G401 (cell line): ENCODE results near the gene DCHS1. TPM values are rescaled to one million over a fixed set of nuclear protein-coding genes. Genes with fewer than 3 reads are reported as not detected.
A peak's percentile ranks its signal among the peaks of the same experiment; 100 is the strongest.

Experiments used
- DNase-seq: peaks from one replicate; pipeline ENCODE4 v3.0.0-alpha.2; 2015; ENCODE audit warnings: low spot score
- in situ Hi-C: cut with HindIII; loops from 2 replicates; pipeline ENCODE4 v1.10.0; 2016; ENCODE audit warnings: low sequenced_read_pairs, mixed read lengths
- total RNA-seq: library from RNA; depleted of rRNA; stranded (reverse); fragments of >200 nt; shearing (Covaris generic); gene quantifications from 2 replicates; pipeline ENCODE4 v1.2.3, GENCODE V29; 2014

DCHS1 gene
- total RNA-seq, 1 experiment from 2014 or later = 0.17 TPM

DNA sequence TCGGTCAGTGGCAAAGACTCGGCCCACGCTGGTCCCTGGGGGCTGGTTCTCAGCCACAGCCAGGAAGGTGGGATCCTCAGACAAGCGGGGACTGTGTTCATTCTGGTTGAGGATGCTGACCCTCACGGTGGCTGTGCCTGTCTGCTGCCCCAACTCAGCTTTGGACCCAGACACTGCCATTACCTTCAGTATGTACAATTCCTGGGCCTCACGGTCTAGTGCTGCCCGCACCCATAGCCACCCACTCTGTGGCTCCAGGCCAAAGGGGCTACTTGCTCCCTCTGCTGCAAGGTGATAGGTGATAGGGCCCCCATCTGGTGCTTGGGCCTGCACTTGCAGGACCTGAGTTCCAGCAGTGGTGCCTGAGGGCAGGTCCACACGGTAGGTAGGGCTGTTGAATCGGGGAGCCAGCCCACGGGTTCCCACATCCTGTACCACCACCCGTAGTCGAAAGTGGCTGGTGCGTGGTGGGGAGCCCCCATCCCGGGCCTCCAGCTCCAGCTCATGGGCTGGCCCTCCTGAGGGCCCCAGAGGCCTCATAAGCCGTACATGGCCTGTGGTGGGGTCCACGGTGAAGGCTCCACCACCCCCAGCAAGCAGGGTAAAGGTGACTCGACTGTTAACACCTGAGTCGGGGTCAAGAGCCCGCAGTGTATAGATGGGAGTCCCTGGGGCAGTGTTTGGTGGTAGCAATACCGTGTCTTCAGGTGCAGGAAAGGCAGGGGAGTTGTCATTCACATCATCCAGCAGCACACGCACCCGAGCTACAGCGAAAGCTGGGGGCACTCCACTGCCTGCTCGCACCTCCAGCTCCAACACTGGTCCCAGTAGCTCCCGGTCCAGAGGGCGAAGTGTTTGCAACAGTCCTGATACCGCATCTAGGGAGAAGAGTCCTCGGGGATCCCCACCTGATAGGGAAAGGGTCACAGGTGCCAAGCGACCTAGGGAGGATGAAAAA is 23.2 kb downstream of the DCHS1 start:
- in situ Hi-C loops = no loop called here
- DNase-seq = no peak

DNA sequence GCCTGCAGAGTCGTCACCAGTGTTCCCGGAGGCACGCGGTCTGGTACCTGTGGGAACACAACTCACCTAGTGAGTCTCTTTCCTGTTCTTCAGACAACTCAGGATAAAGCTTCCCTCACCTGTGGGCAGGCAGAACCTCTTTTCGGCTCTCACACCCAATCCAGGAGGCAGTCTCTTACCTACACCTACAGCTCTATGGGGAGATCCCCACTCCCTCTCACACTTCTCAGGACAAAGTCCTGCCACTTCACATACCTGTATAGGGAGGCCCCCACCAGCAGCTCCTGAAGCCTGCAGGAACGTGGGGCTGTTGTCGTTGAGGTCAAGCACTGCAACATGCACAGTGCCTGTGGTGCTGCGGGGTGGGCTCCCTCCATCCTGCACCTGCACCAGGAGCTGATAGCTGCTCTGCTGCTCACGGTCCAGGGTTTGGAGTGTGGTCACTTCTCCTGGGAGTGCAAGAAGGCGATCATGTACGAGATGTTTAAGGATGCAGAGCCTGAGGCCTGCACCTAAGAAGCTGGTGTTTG is 24.2 kb downstream of the DCHS1 start:
- in situ Hi-C loops = no loop called here

GRCh38 chr11:6630632-6631291 is 24.8 kb downstream of the DCHS1 start:
- in situ Hi-C loops = no loop called here
- no peak for DNase-seq

More for the DNA sequence above, 24.2 kb downstream of the DCHS1 start:
- no peak for DNase-seq

DNA sequence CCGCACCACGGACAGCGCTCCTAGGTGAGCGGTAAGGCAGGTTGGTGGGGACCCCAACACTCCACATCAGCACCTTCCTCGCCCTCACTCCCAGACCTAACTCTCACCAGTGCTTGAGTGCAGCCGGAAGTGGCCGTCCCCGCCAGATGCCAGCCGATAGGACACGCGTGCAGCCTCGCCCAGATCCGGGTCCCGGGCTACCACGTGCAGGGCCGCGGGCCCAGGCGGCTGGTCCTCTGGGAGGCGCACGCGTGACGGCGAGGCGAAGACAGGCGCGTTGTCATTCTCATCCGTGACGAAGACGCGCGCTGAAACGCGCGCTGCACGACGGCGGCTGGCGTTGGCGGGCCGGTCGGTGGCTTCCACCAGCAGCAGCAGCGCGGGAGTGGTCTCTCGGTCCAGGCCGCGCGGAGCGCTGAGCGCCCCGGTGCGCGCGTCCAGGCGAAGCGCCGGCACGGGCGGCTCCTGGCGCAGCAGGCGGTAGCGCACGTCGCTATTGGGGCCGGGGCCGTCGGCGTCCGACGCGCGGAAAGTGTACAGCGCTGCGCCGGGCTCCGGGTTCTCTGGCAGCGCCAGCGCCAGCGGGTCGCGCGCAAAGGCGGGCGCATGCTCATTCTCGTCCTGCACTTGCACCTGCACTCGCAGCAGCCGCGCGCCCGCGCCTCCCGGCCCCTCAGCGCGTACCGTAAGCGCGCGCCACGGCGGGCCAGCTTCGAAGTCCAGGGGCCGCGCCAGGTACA is 25.5 kb downstream of the DCHS1 start:
- DNase-seq = no peak

DNA sequence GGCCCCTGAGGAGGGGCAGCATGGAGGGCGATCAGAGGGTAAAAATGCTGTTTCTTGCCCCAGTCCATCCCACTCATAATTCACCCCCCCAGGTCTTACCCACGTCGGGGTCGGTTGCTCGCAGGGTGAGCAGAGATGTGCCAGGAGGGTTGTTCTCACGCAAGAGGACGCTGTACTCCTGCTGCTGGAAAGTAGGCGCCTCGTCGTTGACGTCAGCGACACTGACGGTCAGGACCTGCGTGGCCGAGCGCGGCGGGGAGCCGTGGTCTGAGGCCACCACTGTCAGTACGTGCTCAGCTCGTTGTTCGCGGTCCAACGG is 26.1 kb downstream of the DCHS1 start:
- DNase-seq = no peak
- in situ Hi-C loops = no loop called here

More for the DNA sequence above, 25.5 kb downstream of the DCHS1 start:
- in situ Hi-C loops = no loop called here

DNA sequence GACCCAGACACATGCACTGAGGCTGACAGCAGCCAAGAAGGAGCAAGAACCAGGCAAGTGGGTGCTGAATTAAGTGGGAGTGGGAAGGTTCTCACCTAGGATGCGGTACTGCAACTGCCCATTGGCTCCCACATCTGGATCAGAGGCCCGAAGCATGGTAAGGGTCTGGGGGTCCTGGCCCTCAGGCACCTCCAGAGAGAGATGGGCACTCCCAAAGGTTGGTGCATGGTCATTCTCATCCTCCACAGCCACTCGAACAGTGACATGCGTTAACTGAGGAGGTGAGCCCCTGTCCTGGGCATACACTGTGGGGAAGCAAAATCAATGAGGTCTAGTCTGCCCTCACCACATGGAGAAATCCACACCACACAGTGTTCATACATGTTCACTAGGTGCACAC is 27.1 kb downstream of the DCHS1 start:
- DNase-seq = no peak
- in situ Hi-C loops = no loop called here

GRCh38 chr11:6627762-6628241 is 27.8 kb downstream of the DCHS1 start:
- DNase-seq = no peak
- in situ Hi-C loops = no loop called here

- DNase-seq = peak; percentile 64
- in situ Hi-C loops = no loop called here
Observed at GRCh38 chr11:6626971-6627761, 28.4 kb downstream of the DCHS1 start.

DNA sequence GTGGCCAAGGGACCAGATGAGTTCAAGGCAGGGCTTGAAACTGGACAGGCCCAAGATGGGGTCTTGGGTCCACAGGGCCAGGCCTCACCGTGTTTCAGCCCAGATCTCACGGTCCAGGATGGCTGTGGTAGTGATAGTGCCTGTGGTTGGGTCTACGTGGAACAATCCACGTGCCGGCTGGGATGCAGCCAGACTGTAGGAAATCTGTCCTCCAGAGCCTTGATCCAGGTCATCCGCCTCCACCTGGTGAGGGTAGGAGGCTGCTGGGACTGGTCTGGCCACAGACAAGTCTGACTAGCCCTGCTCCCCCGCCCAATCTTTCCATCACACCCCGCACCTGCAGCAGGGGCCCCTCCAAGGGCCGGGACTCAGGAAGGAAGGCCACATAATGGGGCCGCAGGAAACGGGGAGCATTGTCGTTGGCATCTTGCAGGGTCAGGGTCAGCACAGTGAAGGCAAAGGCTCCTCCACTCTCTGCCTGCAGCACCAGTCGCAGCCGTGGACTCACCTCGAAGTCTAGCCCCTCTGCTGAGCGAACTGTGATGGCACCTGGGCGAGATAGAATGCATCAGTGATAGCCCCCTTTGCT is 29.7 kb downstream of the DCHS1 start:
- DNase-seq = no peak
- in situ Hi-C loops = no loop called here

DNA sequence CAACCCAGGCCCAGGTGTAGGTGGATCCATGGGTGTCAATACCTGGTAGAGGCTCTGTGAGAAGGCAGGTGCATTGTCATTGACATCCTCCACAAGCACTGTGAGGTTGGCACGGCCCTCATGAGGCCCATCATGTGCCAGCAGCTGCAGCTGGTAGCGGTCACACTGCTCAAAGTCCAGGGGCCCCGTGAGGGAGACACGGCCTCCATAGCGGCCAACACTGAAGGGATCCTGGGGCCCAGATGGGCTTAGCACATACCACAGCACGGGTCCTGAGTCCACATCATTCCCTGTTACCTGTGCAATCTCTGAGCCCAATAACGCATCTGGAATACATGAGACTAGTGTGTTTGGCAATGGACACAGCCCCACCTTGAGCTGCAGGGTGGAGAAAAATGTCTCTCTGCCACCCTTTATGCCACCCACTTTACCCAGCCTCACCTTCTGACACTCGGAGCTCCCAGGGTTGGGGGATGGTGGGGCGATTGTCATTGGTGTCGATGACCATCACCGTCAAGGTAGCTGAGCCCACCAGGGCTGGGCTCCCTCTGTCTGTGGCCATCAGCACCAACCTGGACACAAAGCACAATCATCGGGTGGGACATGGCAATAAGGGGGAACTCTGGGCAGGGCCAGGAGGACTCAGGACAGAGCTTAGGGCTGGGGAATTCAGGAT is 30.3 kb downstream of the DCHS1 start:
- DNase-seq = no peak
- in situ Hi-C loops = no loop called here

DNA sequence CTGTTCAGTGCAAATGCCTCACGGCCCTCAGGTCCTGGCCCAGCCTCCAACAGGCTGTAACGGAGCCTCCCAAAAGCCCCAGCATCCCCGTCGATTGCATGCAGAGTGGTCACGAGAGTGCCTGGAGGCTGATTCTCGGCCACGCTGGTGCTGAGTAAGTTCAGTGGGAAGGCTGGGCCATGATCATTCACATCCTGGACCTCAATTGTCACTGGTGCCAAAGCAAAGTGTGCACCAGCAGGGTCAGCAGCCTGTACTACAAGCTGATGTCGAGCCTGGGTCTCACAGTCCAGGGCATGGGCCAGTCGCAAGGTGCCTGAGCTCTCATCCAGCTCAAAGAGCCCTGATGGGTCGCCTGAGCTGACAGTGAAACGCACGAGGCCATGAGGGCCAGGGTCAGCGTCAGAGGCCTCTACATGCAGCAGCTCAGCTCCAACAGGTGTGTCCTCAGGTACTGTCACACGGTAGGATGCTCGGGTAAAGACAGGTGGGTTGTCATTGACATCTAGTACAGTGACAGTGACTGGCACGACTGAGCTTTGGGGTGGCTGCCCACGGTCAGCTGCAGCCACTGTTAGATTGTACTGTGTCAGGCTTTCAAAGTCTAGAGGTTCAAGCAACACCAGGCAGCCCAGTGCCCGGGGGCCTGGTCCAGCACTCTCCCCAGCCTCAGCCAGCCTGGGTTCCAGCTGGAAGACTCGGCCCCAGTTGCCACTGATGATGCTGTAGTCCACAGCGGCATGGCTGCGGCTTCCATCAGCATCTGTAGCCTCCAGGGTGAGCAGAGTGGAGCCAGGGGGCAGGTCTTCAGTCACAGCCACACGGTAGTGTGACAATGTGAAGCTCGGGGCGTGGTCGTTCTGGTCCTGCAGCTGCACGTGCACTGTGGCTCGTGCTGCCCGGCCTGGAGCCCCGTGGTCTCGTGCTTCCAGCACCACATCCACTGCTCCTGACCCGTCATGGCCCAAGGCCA is 31.9 kb downstream of the DCHS1 start:
- DNase-seq = no peak
- in situ Hi-C loops = no loop called here

- DNase-seq = no peak
- in situ Hi-C loops = no loop called here
Observed at GRCh38 chr11:6622261-6623171, 33.1 kb downstream of the DCHS1 start.

DNA sequence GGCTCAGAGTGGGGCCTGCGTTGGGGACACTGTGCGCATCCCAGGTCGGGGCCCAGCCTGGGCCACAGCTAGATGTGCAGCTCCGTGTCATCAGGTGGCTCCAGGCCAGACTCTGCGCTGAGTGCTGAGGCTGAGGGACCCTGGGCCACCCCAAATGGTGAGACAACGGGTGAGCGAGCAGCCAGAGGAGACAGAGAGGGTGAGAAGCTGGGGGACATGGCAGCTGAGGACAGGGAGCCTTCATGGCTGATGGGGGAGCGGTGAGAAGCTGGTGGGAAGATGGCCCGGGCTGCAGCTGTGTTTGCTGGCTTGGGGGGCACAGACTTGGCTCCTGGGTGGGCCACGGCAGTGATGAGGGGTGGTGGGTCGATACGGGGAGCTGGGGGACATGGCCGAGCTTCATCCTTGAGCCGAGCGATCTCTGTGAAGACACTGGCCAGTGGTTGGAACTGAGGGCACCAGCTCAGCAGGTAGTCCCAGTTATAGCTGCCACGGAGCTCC is 33.8 kb downstream of the DCHS1 start:
- in situ Hi-C loops = no loop called here
- no peak for DNase-seq

GRCh38 chr11:6620636-6621035 is 35.0 kb downstream of the DCHS1 start:
- no peak for DNase-seq
- in situ Hi-C loops = no loop called here

DNA sequence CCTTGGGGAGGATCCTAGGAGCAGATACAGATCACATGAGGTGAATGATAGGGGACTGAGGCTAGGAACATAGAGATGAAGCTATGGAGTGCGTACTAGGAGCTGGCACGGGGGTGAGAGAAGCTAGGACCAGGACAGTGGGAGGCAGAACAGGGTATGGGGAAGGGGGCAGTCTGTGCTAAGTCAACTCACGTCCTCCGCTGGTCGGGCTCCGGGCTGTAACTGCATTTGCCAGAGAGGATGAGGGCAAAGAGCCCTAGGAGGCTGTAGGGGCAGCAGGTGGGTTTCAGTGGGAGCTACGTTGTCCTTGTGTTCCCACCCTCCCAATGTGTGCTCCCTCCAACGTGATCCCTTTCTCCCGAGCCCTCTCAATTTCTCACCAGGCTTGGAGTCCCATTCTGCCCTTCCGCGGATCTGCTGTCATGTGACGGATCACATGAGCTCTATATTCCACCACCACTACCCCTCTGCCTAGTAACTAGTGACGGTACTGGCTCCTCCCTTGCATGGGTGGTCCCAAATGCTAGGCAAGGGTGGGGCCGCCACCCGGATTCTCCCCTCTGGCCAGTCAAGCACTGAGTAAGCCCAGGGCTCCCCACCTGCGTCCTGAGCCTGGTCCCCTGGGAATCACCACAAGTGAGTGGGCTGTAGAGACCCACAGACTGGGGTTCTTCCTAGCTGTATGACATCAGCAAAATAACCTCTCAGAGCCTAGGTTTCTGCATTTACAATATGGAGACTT is 36.4 kb downstream of the DCHS1 start, which contains the start of gene TPP1:
TPP1 (minus strand) TSS at position 419 of the 742 bp plus-strand sequence; CDS start at position 397, 22 bp downstream.
- in situ Hi-C loops = no loop called here
- peak; percentile 99 for DNase-seq
